Peyer's patch (tissue), 4 donors: ENCODE results near the gene LTB4R. TPM values are rescaled to one million over a fixed set of nuclear protein-coding genes. Genes with fewer than 3 reads are reported as not detected.
A peak's percentile ranks its signal among the peaks of the same experiment; 100 is the strongest.

Experiments used
- DNase-seq, 3 donors: peaks; one replicate each; pipeline ENCODE4 v3.0.0-alpha.2; 2017 to 2019
- H3K27ac ChIP-seq, 4 donors: fragments of 200-600 bp; sonication (generic); one replicate each; pipeline ENCODE4 v1.5.1; 2016 to 2019
- H3K27me3 ChIP-seq, 2 donors: fragments of 200-600 bp; sonication (generic); one replicate each; pipeline ENCODE4 v1.5.1; 2019
- H3K36me3 ChIP-seq, 3 donors: fragments of 200-600 bp; sonication (generic); one replicate each; pipeline ENCODE4 v1.5.1; 2016 to 2019
- H3K4me1 ChIP-seq, 4 donors: fragments of 200-600 bp; sonication (generic); one replicate each; pipeline ENCODE4 v1.5.1; 2016 to 2019
- H3K4me3 ChIP-seq, 4 donors: fragments of 200-600 bp; sonication (generic); 1 replicate in 3 of 4; 2 replicates in 1 of 4; pipeline ENCODE4 v1.5.1; 2016 to 2019; ENCODE audit warnings: mild to moderate bottlenecking in 1 of 4
- H3K9me3 ChIP-seq, 4 donors: fragments of 200-600 bp; sonication (generic); one replicate each; pipeline ENCODE4 v1.5.1; 2016 to 2019; ENCODE audit warnings: mild to moderate bottlenecking in 1 of 4
- CTCF ChIP-seq, 6 experiments: fragments of 450-650 bp in 4 of 6; fragments of 200-600 bp in 2 of 6; sonication (generic) in 1 of 6; IDR thresholded peaks; one replicate each; pipeline ENCODE4 v1.5.1; 2017 to 2019; ENCODE audit warnings: antibody characterized with exemption in 6 of 6, mild to moderate bottlenecking in 3 of 6, moderate library complexity in 1 of 6
- POLR2A ChIP-seq, 2 donors: fragments of 450-650 bp; IDR thresholded peaks; one replicate each; pipeline ENCODE4 v1.5.1; 2017; ENCODE audit warnings: antibody characterized with exemption in 2 of 2, mild to moderate bottlenecking in 2 of 2, moderate library complexity in 2 of 2
- total RNA-seq, 4 donors: library from RNA; depleted of rRNA; stranded (reverse); fragments of >200 nt; gene quantifications; one replicate each; pipeline ENCODE4 v1.1.0, GENCODE V29; 2016

LTB4R gene
- total RNA-seq, 4 donors from 2014 or later: 5.1 to 28.5 (median 10.1) TPM

- H3K4me3 ChIP-seq: no peak overlapping the region
- peaks cover 0 to 10% (median 7%) of the 10 kb centered on the region in 4 donors for H3K4me1 ChIP-seq
- DNase-seq: peak in 1 of 3 donors; percentile 41
- H3K36me3 ChIP-seq: peaks cover 0 to 5% (median 0%) of the 10 kb centered on the region in 3 donors
- H3K9me3 ChIP-seq: no peaks in the 10 kb centered on the region
- peak overlapping the region in 2 of 4 donors; percentile 58 to 71 for H3K27ac ChIP-seq
- H3K27me3 ChIP-seq: no peaks in the 10 kb centered on the region
- TF ChIP-seq POLR2A (IDR thresholded peaks at IDR 0.05) (no peak), CTCF (IDR thresholded peaks at IDR 0.05) (no peak)
These were observed 37.2 kb upstream of the LTB4R start for GRCh38 chr14:24274101-24274543.

DNA sequence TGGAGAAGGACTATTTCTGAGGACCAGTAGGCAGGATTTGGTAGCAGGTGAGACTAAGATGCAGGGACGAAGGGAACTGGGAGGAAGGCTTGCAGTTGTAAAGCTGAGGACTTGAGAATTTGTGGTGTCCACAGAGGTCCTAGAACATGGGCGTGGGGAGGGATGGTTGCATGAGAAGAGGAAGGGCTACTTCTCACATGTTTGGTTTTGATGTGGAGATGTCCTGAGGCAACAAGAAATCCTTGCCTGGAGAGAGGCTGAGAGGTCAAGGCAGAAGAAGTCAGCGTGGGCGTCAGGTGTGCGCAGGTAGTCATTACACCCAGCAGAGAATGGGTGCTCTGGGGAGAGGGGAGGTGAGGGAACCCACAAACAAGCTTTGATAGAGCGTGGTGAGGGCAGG is 34.2 kb upstream of the LTB4R start:
- TF ChIP-seq CTCF (IDR thresholded peaks at IDR 0.05) (no peak), POLR2A (IDR thresholded peaks at IDR 0.05) (no peak)
- no peaks in the 10 kb centered on the region for H3K36me3 ChIP-seq
- no peaks in the 10 kb centered on the region for H3K9me3 ChIP-seq
- DNase-seq: no peak
- no peaks in the 10 kb centered on the region for H3K27me3 ChIP-seq
- H3K4me3 ChIP-seq: no peak overlapping the region
- peaks cover 0 to 7% (median 0%) of the 10 kb centered on the region in 4 donors for H3K4me1 ChIP-seq
- H3K27ac ChIP-seq: no peak overlapping the region

DNA sequence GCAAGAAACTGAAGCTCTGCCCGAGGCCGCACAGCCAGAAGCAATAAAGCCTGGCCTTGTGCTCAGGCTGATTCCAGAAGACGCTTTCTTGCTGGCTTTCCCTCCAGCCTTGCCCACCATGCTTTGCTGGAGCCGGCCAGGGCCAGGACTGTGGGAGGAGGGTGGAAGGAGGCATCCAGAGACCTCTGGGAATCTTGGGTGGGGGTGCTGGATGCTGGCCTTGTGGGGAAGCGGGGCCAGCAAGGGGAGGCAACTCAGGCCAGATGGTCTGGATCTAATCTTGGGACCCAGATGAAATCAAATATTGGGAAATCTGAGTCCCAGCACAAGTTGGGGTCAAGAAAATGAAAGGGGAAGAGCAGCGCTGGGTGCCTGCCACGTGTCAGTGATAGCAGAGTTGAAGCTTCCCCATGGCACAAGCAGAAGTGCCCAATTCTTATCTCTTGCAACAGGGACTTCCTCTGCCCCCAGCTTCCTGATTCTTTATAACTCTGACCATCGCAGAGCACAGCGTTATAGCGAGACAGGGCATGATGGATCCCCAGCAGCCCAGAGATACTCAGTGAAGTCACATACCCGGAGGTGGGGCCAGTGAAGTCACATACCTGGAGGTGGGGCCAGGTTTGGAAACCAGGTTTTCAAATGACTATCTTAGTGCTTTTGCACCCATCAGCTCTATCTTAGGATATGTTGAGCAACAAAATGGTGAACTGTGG is 33.5 kb upstream of the LTB4R start:
- H3K27ac ChIP-seq: peak overlapping the region in 2 of 4 donors; percentile 26 to 55
- no peaks in the 10 kb centered on the region for H3K9me3 ChIP-seq
- H3K4me3 ChIP-seq: no peak overlapping the region
- H3K36me3 ChIP-seq: no peaks in the 10 kb centered on the region
- no peak for TF ChIP-seq CTCF (IDR thresholded peaks at IDR 0.05)
- no peak for TF ChIP-seq POLR2A (IDR thresholded peaks at IDR 0.05)
- H3K27me3 ChIP-seq: no peaks in the 10 kb centered on the region
- peak in 1 of 3 donors; percentile 29 for DNase-seq
- peaks cover 0 to 4% (median 0%) of the 10 kb centered on the region in 4 donors for H3K4me1 ChIP-seq

DNA sequence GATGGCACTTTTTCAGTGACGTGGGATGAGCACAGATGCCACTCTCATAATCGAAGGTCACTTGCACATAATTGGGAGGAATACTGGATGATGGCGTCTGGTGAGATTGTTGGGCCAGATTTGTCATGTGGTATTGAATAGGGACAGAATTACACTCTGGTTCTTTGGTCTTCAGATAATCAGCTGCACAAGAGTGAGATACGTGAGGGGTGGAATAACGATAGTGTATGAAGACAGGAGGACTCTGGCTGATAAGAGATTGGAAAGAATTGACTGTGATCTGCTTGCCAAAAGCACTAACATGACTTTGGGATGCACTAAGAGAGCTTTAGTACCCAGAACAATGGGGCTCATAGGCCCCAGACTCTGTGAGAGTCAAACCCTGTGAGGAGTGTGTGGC is 32.9 kb upstream of the LTB4R start:
- Histone ChIP-seq H3K36me3 (no peaks in the 10 kb centered on the region), H3K27me3 (no peaks in the 10 kb centered on the region), H3K27ac (peak overlapping the region in 1 of 4 donors; percentile 55), H3K4me1 (peaks cover 0 to 4% (median 0%) of the 10 kb centered on the region in 4 donors), H3K9me3 (no peaks in the 10 kb centered on the region), H3K4me3 (no peak overlapping the region)
- no peak for DNase-seq
- TF ChIP-seq CTCF (IDR thresholded peaks at IDR 0.05) (no peak), POLR2A (IDR thresholded peaks at IDR 0.05) (no peak)

DNA sequence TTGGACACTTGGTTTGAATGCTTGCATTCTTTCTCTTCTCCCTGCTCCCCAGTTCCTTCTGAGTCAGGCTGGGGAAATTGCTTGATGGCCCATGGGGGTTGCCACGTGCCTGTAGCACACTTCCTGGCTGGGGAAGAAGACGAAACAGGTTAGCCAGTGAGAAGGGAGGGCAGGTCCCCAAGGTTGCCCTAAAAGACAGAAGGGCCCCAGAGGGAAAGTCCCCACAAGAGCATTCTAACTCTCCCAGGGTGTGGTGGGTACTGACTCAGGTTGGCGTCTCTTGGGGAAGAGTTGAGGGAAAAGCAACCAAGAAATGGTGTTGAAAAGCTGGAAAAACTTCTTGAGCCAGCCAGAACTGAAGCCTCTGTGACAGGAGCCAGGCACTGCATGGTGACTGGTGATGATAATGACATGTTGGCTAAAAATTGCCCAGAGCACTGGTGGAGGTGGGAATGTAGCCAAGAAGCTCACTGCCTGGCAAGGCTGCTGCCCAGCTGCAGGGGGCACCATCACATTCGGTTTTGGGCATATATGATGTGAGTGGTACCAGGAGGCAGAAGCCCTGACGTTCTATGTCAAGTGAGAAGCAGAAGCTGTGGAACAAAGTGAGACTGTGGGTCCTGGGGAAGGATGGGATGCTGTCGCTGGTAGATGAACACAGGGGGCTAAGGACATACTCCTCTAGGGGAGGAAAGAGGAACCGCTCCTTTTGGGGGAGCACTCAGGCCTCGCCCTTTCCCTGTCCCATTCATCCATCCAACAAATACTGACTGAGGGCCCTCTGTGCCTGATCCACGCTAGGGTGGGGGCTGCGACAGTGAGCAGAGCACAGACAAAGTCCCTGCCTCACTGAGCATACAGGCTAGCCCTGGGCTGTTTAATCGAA is 31.8 kb upstream of the LTB4R start:
- Histone ChIP-seq H3K4me3 (no peak overlapping the region), H3K4me1 (no peaks in the 10 kb centered on the region), H3K27ac (peak overlapping the region in 1 of 4 donors; percentile 50), H3K36me3 (no peaks in the 10 kb centered on the region), H3K27me3 (no peaks in the 10 kb centered on the region), H3K9me3 (no peaks in the 10 kb centered on the region)
- TF ChIP-seq CTCF (IDR thresholded peaks at IDR 0.05): peak in 1 of 6 experiments; percentile 20
- TF ChIP-seq POLR2A (IDR thresholded peaks at IDR 0.05): no peak
- DNase-seq: peak in 2 of 3 donors; percentile 61 to 65
